C4-2B (cell line): Measurements from ENCODE around the gene CDKAL1.

Source experiments
- ZFX ChIP-seq: fragments of 450-650 bp; IDR thresholded peaks from 2 replicates; pipeline ENCODE4 v1.6.1; 2017
- TF ChIP-seq, protein P1 (sequence below): fragments of 450-650 bp; conservative IDR thresholded peaks from 2 replicates; pipeline ENCODE4 v1.5.1; 2017; ENCODE audit warnings: mild to moderate bottlenecking

DNA sequence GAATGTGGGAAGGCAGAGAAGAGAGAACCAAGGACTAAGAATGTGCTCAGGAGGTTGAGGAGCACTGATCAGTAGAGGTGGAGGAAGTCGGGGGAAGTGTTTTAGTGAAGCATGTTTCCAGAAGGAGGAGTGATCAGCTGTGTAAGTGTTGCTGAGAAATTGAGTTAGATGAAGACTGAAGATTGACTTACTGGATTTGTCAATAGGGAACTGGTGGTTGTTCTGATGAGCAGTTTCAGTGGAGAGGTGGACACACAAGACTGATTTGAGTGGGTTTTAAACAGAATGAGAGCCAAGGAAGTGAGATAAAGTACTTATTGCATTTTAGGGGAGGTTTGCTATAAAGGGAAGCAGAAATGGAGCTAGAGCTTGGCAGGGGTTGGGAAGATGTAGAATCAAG, 182.6 kb downstream of the CDKAL1 start:
- TF ChIP-seq, protein P1, sequence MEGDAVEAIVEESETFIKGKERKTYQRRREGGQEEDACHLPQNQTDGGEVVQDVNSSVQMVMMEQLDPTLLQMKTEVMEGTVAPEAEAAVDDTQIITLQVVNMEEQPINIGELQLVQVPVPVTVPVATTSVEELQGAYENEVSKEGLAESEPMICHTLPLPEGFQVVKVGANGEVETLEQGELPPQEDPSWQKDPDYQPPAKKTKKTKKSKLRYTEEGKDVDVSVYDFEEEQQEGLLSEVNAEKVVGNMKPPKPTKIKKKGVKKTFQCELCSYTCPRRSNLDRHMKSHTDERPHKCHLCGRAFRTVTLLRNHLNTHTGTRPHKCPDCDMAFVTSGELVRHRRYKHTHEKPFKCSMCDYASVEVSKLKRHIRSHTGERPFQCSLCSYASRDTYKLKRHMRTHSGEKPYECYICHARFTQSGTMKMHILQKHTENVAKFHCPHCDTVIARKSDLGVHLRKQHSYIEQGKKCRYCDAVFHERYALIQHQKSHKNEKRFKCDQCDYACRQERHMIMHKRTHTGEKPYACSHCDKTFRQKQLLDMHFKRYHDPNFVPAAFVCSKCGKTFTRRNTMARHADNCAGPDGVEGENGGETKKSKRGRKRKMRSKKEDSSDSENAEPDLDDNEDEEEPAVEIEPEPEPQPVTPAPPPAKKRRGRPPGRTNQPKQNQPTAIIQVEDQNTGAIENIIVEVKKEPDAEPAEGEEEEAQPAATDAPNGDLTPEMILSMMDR, result no peak
- TF ChIP-seq ZFX, result no peak
